ENCODE data around the gene SERPINB3.
"Not testable (repeated sequence)": the region's sequence is repeated elsewhere in the genome, so short reads cannot be mapped to it uniquely, and the experiment has no call there.

Gene SERPINB3

GRCh38 chr18:63661750-63662149, at the start of gene SERPINB3:
TSS of gene SERPINB3 (minus strand) at chr18:63661893. CDS start at chr18:63661216, 677 bp downstream.
- not testable (repeated sequence) for DNase-seq

DNA sequence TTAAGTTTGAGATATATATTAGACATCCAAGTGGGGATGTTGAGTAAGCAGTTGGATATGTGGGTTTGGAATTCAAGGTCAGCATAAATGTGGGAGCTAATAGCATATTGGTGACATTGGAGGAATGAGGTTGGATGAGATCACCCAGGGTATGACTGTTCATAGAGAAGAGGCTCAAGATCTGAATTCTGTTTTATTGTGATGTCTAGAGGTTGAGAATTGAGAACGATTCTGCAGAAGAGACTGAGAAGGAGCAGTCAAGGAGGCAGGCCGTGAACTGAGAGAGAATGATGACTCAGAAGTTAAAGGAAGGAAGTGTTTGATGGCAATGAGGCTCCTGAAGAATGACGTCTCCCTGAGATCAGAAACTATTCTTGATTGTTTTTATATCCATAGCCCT, 47.0 kb upstream of the SERPINB3 start:
- DNase-seq, result no peak

- no peak for DNase-seq
Observed at GRCh38 chr18:63707816-63708215, 46.1 kb upstream of the SERPINB3 start.

DNA sequence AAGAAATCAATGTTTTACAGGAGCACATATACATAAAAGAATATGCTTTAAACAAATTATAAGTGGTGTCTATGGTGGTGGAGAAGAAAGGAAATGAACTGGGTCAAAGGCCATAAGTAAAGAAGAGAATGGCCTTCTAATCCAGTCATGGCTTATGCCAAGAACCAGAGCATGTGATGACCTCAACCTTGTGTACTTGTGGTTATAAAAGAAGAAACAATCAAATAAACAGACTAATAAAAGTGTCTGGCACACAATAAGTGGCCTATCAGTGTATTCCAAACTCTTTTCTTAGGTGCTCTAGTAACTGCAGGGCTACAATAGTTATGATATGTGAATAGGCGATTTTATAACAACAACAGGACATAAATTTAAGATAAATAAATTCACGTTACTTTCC, 43.7 kb upstream of the SERPINB3 start:
- no peak for DNase-seq

GRCh38 chr18:63702660-63703059, 41.0 kb upstream of the SERPINB3 start, which contains the start of gene SERPINB11:
TSS of gene SERPINB11 (plus strand) at chr18:63702960. CDS start at chr18:63710194, 7,234 bp downstream.
- DNase-seq, result no peak

DNA sequence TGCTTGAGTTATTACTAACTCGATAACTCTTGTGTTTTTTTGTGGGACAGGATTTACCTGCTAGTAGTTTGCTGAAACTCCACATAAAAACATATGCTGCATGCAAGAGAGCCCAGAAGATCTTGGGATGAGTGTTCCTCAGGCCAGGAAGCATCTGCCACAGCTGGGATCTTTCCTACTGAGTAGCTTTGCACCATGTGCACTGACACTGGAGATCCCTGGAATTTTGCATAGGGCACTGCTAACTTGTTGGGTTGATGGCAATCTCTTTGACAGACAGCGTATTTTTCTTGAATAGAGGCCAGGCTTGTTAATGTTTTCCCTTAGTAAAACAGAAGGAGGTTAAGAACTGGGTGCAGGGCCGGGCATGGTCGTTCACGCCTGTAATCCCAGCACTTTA, 40.3 kb upstream of the SERPINB3 start:
- DNase-seq, result no peak

DNA sequence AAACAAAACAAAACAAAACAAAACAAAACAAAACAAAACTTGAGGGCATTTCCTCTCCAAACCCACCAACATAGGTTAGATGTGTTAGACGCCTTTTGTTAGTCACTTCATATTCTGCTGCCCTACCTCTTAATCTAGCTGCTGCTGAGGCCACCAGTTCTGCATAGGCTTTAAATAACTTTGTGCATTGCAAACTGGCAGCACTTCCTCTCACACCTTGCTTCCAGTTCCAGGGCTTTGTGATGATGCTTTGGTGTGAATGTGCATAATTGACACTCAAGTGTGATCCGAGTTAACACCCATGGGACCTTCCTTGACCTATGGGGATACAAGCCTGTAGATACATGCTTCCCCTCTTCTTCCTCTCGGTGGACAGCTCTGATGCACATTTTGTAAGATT, 38.8 kb upstream of the SERPINB3 start:
- DNase-seq, result no peak

GRCh38 chr18:63697097-63697660, 35.5 kb upstream of the SERPINB3 start:
- DNase-seq, result no peak

DNA sequence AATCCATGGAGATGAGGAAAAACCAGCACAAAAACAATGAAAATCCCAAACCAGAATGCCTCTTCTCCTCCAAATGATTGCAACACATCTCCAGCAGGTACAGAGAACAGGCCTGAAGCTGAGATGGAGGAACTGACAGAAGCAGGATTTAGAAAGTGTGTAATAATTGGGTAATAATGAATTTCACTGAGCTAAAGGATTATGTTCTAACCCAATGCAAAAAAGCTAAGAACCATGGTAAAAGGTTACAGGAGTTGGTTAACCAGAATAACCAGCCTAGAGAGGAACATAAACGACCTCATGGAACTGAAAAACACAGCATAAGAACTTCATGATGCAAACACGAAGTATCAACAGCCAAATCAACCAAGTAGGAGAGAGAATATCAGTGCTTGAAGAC, 27.4 kb upstream of the SERPINB3 start:
- DNase-seq, result no peak

- no peak for DNase-seq
Observed at GRCh38 chr18:63686871-63687270, 25.2 kb upstream of the SERPINB3 start.

DNA sequence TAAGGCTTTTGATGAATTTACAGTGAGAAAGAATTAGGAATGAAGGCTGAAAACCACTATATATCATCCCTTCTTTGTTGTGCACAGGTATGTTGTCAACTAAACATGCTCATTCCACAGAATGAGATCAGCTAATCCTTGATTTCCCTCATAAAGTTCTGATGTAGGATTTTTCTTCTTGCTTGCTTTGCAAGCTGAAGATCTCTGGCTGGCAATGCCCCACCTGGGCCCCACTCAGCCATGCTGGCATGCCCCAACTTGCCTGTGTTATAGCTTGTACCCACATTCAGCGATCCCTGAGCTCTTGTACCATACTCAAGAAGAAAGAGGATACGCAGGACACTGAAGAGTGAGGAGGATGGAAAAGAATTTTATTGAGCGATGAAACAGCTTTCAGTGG, 23.0 kb upstream of the SERPINB3 start:
- DNase-seq, result no peak

GRCh38 chr18:63683890-63684289, 22.2 kb upstream of the SERPINB3 start:
- DNase-seq, result no peak

- no peak for DNase-seq
Observed at GRCh38 chr18:63683152-63683551, 21.5 kb upstream of the SERPINB3 start.

- no peak for DNase-seq
Observed at GRCh38 chr18:63681449-63682340, 20.0 kb upstream of the SERPINB3 start.

GRCh38 chr18:63679820-63680606, 18.3 kb upstream of the SERPINB3 start:
- DNase-seq, result no peak

- DNase-seq, result no peak
Observed at GRCh38 chr18:63677500-63678225, 16.0 kb upstream of the SERPINB3 start.

GRCh38 chr18:63676526-63677323, 15.0 kb upstream of the SERPINB3 start:
- DNase-seq, result no peak

- no peak for DNase-seq
Observed at GRCh38 chr18:63664571-63664970, 2.9 kb upstream of the SERPINB3 start.

DNA sequence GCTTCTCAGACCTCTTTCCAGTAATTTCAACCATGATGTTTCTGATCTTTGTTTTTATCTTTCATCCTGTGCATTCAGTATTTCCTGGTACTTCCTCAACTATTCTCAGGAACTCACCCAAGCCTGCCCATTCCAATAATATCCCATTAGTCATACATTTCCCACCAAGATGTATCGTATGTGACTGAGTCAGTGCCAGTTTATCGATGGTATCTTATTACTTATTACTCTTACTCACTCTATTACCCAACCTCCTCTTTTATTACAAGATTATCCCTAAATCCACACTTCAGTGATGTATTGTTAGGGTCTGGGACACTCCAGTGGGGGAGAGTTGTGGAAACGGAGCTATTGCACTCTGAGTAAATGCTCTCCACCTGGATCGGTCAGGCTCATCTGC, 2.8 kb downstream of the SERPINB3 start:
- not testable (repeated sequence) for DNase-seq

DNA sequence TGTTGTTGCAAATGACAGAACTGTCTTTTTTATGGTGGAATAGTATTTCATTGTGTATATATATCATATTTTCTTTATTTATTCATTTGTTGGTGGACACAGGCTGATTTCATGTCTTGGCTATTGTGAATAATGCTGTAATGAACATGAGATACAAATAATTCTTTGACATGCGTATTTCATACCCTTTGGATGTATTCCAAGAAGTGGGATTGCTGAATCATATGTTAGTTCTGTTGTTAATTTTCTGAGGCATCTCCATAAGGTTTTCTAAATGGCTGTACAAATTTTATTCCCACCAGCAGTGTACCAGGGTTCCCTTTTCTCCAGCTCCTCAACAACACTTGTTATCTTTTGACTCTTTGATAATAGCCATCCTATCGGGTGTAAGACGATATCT, 11.4 kb downstream of the SERPINB3 start:
- DNase-seq, result not testable (repeated sequence)

DNA sequence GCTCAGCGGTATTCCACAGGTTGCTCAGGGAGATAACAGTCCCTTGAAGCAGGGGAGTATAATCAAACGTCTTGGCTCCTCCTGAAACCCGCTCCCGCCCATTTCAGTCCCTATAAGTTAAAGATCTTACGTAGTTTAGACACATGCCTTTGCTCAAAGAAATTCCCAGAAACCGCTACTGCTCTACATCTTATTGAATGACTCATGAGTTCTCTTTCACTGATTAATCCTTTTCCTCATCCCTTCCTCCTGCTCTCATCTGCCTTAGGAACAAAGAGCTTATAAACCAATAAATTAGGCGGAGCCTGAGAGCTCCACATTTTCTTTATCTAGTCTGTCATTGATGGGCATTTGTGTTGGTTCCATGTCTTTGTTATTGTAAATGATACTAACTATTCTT, 13.5 kb downstream of the SERPINB3 start:
- DNase-seq, result no peak

DNA sequence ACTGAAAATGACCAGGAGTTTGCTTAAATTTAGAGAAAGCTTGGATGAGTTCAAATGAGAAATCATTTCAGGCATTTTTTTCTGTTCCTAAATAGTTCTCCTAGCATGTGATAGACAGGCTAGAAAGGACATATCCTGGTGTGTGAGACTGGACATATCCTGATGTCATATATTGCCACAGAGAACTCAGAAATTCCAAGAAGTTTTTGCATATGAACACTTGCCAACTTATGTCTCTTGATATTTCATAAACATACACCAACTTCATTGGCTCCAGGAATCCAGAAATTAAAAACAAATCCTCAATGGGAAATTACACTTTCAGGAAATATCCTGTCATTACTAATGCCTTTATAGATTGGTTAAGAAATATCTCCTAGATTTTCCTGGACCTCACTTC, 14.8 kb downstream of the SERPINB3 start:
- no peak for DNase-seq
